C4-2B (cell line): ENCODE data around the gene SLC22A7.

Source experiments
- CTCF ChIP-seq: fragments of 450-650 bp; conservative IDR thresholded peaks from 2 replicates; pipeline ENCODE4 v1.5.1; 2017; ENCODE audit warnings: mild to moderate bottlenecking
- ZFX ChIP-seq: fragments of 450-650 bp; IDR thresholded peaks from 2 replicates; pipeline ENCODE4 v1.6.1; 2017

GRCh38 chr6:43248791-43249190 is 49.3 kb upstream of the SLC22A7 start:
- TF ChIP-seq CTCF (no peak), ZFX (no peak)
